ENCODE results near the gene MRPL10.

The MRPL10 gene

DNA sequence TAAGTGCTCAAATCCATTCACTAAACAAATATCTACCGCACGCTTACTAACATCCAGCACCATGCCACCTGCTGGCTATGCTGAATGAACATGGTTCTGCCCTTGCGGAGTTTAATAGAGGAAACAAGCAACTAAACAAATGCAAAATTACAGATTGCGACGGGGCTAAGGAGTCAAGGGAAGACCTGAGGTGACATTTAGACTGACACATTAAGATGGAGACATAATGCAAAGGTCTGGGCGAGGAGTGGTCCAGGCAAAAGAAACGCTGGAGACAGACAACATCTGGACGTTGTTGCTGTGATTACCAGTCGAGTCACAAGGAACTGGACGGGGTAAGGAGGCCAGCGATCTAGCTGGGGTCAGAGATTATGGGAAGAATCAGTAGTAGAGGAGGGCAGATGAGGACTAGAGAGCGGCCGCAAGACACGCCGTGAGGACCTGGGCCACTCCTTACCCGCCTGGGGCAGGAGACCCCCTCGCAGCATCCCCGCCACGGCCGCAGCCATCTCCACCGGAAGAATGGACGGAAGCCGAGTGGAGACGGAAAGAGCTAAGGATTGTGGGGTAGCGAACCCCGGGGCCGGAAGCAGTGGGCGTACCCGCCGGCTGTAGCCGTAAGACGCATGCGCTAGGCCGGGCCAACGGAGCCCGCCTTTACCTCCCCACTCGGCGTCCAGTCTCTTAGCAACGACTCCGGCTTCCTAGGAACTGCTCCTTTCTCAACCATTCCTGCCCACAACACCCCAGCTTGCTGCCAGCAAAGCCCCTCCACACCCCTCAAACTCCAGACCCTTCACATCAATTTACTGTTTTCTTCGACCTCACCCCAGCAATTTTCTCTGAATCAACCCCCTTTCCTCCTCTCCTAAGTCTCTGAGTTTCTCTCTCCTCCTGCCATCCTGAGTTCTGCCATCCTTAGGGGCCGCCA is at the start of gene MRPL10, which contains the start of gene LRRC46:
TSS of gene MRPL10 (minus strand) at position 539 of the 931 bp plus-strand sequence. CDS start at position 509, 30 bp downstream.
TSS of gene LRRC46 (plus strand) at position 668 of the 931 bp plus-strand sequence. CDS start 320 bp downstream, outside the sequence.
- peak; percentile 97 for DNase-seq

DNA sequence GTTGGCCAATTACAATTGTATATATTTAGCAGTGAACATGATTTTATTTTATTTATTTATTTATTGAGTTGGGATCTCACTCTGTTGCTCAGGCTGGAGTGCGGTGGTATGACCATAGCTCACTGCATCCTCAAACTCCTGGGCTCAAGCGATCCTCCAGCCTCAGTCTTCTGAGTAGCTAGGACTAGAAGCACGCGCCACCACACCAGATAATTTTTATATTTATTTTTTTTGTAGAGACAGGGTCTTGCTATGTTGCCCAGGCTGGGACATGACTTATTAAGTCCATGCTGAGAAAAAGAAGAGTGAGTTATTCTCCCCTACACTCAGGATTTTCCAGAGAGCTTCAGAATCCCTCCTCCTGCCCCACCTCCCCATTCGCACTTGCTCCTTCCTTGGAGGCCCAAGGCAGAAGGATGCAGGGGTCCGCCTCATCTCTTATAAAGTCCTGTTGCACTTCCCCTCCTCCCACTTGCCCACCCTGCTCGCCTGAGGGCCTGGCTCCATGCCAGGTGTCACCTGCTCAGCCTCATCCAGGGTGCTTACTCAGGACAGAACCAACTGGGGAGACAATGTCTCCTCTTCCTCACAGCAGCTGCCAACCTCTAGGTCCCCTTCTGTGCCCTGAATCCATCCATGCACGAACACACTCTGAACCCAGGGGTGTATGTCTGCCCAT is 48.6 kb upstream of the MRPL10 start:
- DNase-seq: no peak

DNA sequence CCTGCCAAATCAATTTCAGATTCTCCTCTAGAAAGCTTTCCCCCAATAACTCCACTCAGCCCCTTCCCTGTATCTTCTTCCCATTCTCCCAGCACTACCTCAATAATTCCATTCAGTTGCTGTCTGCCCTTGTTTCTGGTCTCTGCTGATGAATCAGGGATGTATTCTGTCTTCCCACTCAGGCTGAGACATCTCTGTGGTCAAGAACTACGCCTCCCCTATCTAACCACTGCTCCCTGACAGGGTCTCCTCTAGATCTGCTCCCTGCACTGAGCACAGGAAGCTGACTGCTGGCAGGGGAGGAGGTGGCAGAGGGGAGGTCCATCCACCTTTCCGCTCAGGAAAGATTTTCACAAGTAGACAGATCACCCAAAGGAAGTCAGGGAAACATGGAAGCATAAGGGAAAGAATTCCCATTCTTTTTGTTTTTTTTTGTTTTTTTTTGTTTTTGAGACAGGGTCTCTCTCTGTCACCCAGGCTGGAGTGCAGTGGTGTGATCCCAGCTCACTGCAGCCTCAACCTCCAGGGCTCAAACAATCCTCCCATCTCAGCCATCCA is 47.8 kb upstream of the MRPL10 start:
- no peak for DNase-seq

DNA sequence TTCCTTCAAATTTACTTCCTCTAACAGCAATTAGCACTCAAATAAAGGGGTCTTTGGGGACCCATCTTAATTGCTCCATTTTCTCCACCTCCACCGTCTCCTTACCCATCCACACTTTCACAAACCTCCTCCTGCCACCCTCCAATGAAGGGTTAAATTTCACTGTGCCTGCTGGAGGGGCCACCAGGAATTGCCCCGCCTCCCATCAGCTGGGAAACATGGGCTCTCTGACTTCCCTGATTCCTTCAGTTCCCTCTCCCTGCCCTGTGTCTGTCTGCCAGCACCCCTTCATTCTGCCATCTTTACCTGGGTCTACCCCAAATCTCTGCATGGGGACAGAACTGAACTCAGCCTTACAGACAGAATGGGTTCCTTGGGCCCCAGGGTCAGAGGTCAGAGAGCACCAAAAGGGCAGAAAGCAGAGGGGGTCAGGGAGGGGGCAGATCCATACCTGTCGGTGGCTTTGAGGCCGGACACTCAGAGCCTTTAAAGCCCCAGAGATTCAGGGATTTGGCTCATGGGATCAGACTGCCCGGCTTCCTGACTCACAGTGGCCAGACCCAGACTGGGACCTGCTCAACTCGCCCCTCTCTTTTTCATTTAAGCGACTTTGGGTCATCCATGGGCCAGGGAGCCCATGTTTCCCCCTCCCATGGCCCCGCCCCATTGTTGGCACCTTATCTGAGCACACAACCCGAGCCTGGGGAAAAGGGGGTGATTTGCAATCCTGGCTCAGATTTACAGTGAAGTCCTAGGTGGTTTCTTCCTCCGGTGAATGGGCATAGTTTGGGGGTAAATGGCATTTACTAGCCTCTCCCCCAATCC is 47.1 kb upstream of the MRPL10 start:
- DNase-seq: no peak

DNA sequence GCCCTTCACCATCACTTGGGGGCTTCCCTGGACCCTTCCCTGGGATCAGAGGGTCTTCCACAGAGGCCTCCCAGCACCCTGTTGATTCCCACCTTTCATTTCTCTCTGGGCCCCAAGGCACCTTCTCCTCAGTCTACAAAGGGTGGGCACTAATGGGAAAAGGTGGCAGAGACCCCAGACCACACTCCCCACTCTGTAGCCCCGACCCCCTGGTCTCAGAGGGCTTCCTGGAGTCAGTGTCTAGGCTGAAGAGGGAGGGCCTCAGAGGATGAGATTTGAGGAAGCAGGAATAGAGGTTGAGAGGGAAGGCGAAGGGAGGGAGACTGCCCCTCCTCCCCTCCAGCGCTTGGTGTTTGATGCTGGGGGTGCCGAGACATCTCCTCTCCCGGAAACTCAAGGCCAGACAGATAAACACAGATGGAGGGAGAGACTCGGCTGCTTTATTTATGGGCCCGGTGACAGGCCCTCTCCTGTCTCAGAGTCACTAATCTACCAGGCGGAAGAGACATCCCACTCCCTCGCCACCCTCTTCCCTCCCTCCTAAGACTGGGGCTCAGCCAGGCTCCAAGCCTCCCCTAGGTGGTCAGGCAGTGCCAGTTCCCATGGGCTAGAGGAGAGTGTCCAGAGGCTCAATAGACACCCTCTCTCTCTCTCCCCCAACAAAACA is 46.2 kb upstream of the MRPL10 start:
- DNase-seq: no peak

DNA sequence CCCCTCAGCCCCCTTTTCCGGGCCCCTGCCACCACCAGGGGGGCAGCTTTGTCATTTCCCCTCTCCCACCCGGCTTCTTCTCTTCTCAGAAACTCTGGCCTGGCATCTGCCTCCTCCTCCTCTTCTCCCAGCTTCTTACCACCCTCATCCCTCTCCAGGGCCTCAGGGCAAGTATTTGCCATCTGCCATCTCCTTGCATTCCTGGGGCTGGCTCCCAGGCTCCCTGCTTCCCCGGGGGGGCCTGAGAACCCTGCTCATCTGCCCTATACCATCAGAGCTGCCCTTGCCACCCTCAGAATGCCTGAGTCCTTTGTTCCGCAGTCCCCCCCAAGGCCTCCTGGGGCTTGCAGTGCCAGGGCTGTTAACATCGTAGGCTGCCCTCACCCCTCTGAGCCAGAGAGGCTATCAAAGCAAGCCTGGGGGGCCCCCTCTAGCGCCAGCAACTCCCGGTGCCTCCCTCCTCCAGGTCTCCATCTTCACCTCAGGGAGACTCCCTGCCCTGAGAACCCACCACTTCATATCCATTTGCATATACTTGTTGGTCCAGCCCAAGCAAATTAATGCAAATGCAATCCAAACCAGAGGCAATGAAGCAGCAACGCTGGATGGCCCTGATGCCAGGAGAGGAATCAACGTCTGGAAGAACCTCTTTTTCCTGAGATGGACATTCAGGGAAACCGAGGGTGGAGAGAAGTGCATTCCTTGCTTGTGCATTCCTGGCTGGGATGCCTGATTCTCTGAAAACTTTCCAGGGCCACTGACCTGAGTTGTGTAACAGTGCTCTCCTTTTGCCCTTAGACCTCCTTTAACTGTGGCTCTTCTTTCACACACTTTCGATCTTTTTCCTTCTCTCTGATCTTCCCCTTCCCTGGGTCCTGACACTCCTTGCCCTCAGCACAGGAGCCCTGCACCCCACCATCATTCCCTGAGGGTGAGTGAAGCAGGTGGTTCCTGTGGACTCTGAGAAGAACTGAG is 44.0 kb upstream of the MRPL10 start:
- DNase-seq: no peak

DNA sequence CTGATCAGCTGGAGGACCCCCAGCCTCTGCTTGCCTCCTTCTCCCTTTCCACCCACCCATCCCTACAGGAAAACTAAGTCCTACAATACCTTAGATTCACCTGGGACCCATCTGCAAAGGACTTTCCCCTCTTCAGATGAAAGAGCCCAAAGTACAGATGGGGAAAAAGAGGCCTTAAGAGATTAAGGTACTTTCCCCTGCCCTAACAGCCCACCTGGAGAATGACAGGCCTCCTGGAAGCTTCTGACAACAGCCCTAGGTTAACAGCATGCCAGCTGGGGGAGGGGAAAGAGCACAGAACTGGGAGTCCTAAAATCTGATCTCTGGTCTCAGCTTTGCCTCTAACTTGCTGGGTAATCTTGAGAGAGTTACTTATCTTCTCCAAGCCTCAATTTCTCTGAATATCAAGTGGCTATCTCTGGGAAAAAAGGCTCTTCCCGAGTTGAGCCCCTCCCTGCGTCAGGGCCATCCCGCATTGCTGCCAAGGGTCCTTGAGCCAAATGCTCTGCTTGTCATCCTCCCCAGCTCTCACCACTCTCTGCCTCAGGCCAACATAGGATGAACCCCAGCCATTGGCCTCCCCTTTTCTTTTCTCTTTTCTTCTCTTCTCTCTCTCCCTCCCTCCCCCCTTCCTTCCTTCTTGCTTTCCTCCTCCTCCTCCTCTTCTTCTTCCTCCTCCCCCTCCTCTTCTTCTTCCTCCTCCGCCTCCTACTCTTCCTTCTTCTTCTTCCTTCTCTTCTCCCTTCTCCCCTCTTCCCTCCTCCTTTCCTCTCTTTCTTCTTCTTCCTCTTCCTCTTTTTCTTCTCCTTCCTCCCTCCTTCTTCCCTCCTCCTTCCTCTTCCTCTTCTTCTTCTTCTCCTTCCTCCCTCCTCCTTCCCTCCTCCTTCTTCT is 42.1 kb upstream of the MRPL10 start:
- no peak for DNase-seq

DNA sequence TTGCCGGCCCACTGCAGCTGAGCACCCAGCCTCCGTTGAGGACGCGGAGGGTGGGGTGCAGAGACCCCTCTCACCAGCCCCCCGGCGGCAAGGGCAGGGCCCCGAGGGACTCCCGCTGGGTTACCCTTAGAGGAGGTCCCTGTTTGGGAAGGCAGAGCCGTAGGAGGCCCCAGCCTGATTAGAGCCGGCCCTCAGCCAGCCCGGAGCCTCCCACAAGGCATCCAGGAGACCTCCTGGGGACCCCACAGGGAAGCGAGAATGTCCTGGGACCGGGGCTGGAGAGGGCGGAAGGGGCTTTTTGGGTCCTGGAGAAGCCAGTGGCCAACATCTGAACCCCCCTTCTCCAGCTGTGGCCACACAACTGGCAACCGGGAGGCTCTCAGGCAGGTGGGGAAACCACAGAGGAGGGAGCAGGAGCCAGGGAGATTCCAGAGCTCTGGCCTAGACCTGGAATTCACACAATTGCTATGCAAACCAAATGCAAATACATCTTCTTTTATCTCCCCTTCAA is 41.4 kb upstream of the MRPL10 start:
- DNase-seq: no peak

DNA sequence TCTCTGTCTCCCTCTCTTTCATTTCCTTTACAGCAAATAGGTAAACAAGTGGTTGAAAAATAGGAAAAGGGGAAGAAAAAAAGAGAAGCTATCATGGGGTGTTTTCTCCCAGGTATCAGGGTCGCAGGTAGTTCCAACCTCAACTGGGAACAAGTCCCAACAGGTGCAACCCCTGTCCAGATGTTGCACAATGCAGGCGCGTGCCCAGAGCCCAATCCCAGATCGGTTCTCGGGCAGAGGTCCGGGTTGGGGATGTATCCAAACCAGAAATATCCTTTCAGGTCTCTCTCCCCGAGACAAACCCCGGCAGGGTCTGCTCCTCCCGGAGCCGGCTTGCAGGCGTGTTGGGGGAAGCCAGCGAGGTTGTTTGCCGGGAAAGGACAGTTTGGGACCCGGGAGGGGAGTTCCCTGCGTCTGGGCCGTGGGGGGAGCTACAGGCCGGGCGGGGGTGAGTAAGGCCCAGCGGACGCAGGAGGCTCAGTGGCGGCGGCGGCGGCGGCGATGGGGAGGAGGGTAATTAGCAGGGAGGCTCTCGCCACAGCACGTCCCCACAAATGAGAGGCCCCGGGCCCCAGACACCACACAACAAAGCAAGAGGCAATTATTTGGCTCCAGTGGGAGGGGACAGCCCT is 40.8 kb upstream of the MRPL10 start:
- peak; percentile 68 for DNase-seq

DNA sequence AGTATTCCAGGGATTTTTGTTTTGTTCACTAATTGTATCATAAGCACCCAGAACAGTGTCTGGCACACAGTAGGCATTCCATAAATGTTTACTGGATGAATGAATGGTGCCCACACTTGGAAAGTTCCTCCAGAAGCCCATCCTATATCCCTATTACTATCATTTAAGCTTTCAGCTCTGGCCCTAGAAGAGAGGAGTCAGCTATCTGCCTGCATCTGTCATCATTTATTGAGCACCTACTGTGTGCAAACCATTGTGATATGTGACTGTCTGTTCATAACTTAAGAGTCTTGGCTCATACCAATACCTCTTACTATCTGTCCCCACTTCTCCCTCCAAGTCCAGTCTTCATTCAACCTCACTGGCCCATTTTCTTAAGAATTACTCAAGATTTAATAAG is 39.7 kb upstream of the MRPL10 start:
- DNase-seq: no peak

DNA sequence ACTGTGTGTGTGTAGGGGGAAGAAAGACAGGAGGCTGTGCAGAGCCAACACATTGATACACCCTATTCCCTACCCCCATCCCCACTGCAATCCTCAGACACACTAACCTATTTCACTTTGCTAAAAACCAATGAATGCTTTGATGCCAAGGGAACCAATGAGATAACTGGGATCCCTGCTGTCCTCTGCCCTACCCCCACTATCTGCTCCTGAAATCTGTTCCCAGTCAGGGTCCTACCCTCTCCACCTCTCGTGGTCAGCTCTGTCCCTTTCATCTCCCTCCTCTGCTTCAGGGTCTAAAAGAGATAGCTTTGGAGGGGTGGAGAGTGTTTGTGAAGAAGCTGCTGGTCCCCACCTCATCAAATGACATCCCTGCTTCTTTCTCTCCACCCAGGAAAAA is 38.7 kb upstream of the MRPL10 start:
- no peak for DNase-seq

DNA sequence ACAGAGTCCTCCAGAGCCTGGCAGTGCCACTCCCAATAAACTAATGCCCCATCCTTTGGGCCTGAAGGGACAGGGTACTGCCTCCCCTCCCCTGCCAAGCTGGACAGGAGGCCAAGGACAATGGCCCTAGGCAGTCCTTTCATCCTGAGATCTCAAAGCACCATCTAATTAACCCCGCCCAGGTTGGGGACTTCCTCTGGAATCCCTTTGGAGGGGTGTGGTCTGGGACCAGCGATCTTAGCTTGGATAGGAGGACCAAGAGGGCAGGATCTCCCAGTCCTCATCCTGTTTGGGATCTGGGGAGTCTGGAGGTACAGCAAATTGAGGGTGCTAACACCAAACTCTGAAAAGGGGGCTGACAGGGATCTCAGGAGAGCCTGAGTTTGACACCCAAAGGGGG is 37.8 kb upstream of the MRPL10 start:
- DNase-seq: no peak

DNA sequence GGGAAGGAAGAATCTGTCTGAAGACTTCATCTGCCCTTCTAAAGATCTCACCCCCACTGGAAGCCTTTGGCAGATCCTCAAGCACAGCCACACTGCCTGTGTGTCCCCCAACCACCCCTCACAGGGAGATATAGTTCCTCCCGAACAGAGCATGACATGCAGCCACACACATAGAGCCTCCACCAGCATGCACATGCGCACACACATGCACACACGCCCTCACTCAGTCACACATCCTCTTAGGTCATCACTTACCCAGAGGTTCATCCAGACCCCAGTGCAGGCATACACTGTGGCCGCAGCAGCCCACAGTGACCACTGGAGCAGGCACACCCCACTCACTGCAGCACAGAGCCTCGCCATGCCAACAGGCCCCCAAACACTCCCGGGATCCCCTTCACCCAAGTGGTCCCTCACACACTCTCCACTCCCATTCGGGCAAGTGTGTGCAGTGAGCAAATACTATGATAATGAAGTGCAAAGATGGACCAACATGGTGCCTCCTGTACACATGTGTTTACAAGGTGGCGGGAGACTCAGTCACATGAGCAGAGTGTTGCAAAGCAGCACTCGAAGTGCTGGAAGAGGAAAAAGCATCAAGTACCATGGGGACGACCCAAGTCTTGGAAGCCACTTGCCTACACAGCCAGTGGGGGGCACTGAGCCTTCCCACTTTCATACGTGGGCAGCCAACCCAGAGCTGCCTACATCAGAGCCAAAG is 36.6 kb upstream of the MRPL10 start:
- no peak for DNase-seq

DNA sequence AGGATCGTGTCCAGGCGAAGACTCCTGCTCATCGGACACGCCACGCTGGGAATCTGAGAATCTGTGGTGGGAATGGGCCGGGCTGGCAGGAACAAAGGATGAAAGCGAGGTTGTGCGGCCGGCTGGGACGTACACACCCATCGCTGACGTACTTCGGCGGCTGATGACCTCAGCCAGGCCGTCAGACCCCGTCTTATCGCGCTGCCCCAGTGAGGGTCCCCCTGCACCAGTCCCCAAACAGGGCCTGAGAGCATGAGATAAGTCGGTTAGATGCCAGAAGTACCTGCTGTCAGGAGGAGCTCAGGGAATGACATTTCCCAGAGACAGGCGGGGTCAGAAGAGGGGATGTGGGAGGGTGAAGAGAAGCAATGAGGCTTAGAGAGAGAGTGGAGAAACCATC is 35.6 kb upstream of the MRPL10 start:
- no peak for DNase-seq

DNA sequence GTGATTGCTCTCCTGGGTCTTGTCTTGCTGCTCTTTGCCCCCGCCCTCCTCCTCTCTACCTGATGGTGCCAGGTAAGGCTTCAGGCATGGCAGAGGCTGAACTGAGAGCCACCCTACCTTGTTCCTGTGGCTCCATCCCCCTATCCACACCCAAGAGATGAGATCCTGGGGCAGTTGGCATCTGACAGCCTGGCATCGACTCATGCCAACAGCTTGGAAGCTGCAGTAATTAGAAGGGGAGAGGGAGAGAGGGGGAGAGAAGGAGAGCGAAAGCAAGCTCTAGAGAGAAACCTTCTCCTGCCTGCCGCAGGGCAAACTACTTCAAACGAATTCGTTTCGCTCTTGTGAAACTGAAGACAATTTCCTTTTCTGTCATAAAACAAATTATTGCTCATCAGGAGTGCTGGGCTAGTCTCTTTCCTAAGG is 33.5 kb upstream of the MRPL10 start:
- DNase-seq: no peak

DNA sequence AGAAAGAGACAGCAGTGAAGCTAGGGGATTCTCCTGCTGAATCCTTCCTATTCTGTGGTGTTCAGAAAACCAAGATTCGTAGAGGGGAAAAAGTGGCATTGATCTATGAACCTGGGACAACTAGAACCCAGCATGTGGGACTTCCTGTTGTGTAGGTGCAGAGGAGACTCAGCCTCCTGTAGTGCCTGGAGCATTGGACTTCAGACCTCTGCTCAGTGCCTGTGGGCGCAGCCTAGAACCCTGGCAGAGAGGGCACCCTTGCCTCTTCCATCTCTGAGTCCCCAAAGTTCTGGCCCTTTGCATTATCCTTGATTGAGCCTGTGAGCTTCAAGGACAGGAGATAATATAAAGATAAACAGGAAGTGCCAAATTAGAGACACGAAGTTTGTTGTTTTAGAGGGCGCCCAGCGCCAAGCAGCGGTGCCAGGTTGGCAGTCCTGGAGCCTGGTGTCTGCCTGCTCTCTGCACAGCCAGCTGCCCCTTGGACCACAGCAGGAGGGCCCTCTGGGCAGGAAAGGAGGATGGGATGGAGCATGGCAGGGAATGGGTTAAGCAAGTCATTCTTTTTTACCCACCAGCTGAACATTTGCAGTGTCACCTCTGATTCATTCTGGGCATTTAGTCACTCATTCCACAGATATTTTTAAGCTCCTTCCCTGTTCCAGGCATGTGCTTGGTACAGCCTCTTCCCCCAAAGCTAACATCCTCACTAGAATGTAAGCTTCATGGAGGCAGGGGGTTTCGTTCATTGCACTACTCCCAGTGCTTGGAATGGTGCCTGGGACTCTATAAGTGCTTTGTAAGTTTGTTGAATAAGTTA is 31.5 kb upstream of the MRPL10 start:
- DNase-seq: no peak

DNA sequence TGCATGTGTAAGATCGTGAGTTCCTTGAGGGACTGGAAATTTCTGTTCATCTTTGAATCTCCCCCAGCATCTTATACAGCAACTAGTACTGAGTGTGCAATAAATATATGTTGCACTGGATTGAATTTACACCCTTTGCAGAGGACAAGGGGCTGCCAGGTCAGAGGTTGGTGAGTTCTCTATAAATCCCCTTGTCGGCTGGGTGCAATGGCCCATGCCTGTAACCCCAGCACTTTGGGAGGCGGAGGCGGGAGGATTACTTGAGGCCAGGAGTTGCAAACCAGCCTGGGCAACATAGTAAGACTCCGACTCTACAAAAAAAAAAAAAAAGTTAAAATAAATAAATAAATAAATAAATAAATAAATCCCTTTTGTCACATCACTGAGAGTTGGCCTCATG is 29.0 kb upstream of the MRPL10 start:
- no peak for DNase-seq

Data from NCI-H2227 treated with DMSO at 0.1 percent for 48 hours (cell line).